Measurements from ENCODE around the gene NEK7. TPM values are rescaled to one million over a fixed set of nuclear protein-coding genes. Genes with fewer than 3 reads are reported as not detected.
A peak's percentile ranks its signal among the peaks of the same experiment; 100 is the strongest.
"Not testable (repeated sequence)": the region's sequence is repeated elsewhere in the genome, so short reads cannot be mapped to it uniquely, and the experiment has no call there.

NEK7 gene
- polyA plus RNA-seq, 1 donor = 49.7 TPM

- no peak for DNase-seq
These were observed 12.9 kb downstream of the NEK7 start for GRCh38 chr1:198169672-198170071.

GRCh38 chr1:198171667-198172540, 15.1 kb downstream of the NEK7 start:
- DNase-seq = no peak

- no peak for DNase-seq
These were observed 17.0 kb downstream of the NEK7 start for GRCh38 chr1:198173832-198174231.

GRCh38 chr1:198174297-198174696, 17.5 kb downstream of the NEK7 start:
- DNase-seq = no peak

- no peak for DNase-seq
These were observed 18.8 kb downstream of the NEK7 start for GRCh38 chr1:198175423-198176170.

- no peak for DNase-seq
These were observed 19.4 kb downstream of the NEK7 start for GRCh38 chr1:198176179-198176578.

GRCh38 chr1:198177546-198177945, 20.7 kb downstream of the NEK7 start:
- no peak for DNase-seq

- no peak for DNase-seq
These were observed 21.8 kb downstream of the NEK7 start for GRCh38 chr1:198178615-198179014.

GRCh38 chr1:198179556-198179981, 22.8 kb downstream of the NEK7 start:
- DNase-seq = peak; percentile 33

- DNase-seq = no peak
These were observed 26.8 kb downstream of the NEK7 start for GRCh38 chr1:198183605-198184004.

- DNase-seq = no peak
These were observed 27.7 kb downstream of the NEK7 start for GRCh38 chr1:198184516-198184915.

- no peak for DNase-seq
These were observed 28.3 kb downstream of the NEK7 start for GRCh38 chr1:198185146-198185545.

- no peak for DNase-seq
These were observed 29.0 kb downstream of the NEK7 start for GRCh38 chr1:198185759-198186158.

GRCh38 chr1:198186916-198187580, 30.2 kb downstream of the NEK7 start:
- no peak for DNase-seq

GRCh38 chr1:198187973-198188588, 31.3 kb downstream of the NEK7 start:
- no peak for DNase-seq

GRCh38 chr1:198191117-198191516, 34.3 kb downstream of the NEK7 start:
- DNase-seq = no peak

GRCh38 chr1:198193871-198194270, 37.1 kb downstream of the NEK7 start:
- not testable (repeated sequence) for DNase-seq

- no peak for DNase-seq
These were observed 39.8 kb downstream of the NEK7 start for GRCh38 chr1:198196630-198197029.

GRCh38 chr1:198197285-198197684, 40.5 kb downstream of the NEK7 start:
- DNase-seq = no peak

- DNase-seq = no peak
These were observed 42.3 kb downstream of the NEK7 start for GRCh38 chr1:198199105-198199504.

- DNase-seq = no peak
These were observed 45.4 kb downstream of the NEK7 start for GRCh38 chr1:198201956-198202784.

All from left kidney (tissue), 2 donors.